NCI-H1930 (cell line): Measurements from ENCODE around the gene CDH13.

Source experiments
- DNase-seq, 2 experiments: peaks; one replicate each; lab custom pipeline; 2025; lab: John Stamatoyannopoulos, UW

Gene CDH13

GRCh38 chr16:82750068-82750467 is 123.3 kb downstream of the CDH13 start:
- no peak for DNase-seq

GRCh38 chr16:82751020-82751419 is 124.3 kb downstream of the CDH13 start:
- no peak for DNase-seq

GRCh38 chr16:82752172-82752571 is 125.4 kb downstream of the CDH13 start:
- DNase-seq: no peak

DNA sequence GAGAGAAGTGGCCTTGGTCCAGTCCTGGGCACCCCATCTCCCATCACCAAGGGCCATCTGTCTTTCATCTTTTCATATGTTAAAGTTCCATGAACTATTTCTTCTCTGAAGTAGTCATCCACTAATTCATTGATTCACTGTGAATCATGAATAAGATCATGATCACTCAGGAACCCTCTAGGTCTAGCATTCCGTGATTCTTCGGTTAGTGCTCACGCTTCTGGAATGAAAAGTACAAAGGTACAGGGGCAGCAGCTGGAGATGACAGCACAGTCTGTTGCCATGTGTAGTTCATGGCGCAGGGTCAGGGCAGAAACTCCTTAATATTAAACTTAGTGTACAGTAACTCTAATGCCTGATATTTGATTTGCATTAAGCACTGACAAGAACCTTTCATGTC is 127.1 kb downstream of the CDH13 start:
- DNase-seq: no peak

GRCh38 chr16:82754716-82755513 is 128.1 kb downstream of the CDH13 start:
- no peak for DNase-seq

GRCh38 chr16:82755570-82756282 is 129.0 kb downstream of the CDH13 start:
- DNase-seq: no peak

DNA sequence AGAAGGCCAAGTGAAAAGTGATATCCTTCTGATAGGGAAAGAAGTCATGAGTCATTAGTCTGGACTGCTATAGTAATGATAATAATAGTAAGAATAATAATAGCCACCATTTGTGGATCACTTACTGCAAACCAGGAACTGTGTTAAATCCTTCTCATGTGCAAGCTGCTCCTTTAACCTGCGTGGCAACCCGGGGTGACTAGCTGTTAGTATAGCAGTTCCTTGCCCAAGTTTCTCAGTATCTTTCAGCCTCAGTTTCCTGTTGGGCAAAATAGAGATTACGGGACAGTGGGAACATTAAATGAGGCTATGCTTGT is 129.5 kb downstream of the CDH13 start:
- DNase-seq: no peak

- DNase-seq: no peak
Observed at GRCh38 chr16:82758406-82758805, 131.6 kb downstream of the CDH13 start.

GRCh38 chr16:82758904-82759303 is 132.1 kb downstream of the CDH13 start:
- DNase-seq: no peak

- no peak for DNase-seq
Observed at GRCh38 chr16:82761236-82761635, 134.5 kb downstream of the CDH13 start.

GRCh38 chr16:82761858-82762257 is 135.1 kb downstream of the CDH13 start:
- no peak for DNase-seq

GRCh38 chr16:82763371-82763770 is 136.6 kb downstream of the CDH13 start:
- DNase-seq: no peak

- DNase-seq: no peak
Observed at GRCh38 chr16:82767198-82767597, 140.4 kb downstream of the CDH13 start.

GRCh38 chr16:82767808-82768207 is 141.0 kb downstream of the CDH13 start:
- DNase-seq: no peak

GRCh38 chr16:82769845-82770244 is 143.1 kb downstream of the CDH13 start:
- DNase-seq: no peak

- DNase-seq: no peak
Observed at GRCh38 chr16:82772215-82772614, 145.4 kb downstream of the CDH13 start.

DNA sequence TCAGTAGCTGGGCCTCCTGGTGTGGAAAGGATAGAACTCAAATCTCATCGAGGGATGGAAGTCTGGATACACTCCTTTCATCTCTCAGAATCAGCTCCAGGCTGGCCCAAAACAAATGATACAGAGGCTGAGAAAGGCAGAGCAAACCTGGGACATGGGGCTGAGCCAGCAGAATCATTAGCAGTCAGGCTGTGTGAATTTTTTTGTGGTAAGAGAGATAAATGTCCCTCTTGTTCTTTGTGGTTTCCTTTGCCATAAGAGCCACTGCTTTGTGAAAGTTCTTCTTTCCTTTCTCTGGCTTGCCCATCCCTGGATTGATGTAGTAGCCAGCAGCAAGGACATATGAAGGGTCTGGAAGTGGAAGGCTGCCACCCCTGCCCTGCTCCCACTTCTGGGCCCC is 146.2 kb downstream of the CDH13 start:
- DNase-seq: no peak

GRCh38 chr16:82776470-82777146 is 149.8 kb downstream of the CDH13 start:
- DNase-seq: no peak

DNA sequence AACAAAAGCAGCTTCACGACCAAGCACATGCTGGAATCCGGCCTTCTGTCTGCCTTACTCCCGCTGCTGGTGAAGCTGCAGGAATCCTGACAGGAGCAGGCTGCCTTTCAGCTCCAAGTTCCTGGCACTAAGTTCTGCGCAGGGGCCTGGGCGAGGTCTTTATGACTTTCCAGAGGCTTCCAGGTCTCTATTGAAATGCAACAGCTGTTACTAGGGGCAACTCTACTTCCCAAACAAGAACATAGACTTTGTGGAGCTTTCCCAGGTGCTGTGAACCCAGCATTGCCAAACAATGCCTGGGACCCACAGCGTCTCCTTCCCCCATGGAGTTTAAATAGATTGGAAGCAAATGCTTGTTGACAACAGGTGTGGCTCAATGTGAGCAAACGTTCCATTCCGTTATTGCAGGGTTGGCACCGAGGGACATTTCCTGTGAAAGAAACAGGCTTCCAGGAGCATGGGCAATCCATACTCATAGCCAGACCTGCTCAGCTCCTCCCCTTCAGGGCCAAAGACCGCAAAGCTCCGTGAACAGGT is 156.0 kb downstream of the CDH13 start:
- no peak for DNase-seq

DNA sequence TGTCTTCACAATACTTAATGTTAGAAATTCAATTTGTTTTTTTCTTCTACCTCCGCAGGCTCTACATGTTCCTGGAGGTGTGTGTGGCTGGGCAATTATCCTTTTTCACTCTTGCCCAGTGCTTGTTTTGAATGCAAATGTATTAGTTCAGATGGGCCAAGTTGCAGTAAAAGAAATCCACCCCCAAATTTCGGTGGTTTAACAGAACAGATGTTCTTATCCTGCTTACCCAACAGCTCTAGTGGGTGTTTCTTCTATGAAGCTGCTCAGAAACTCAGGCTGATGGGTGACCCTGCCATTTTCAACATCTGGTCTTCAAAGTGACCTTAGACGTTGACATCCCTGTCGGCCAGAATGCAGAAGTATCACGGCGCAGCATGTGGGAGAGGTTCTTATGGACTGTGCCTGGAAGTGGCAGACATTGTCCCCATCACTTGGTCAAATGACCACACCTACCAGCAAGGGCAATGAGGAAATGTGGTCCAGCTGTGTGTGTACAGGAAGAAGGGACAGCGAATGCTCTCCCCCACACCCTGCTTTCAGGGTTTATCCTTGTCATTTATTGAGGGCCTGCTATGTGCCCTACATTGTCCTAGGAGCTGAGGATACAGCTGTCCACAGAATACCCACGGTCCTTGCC is 157.3 kb downstream of the CDH13 start:
- DNase-seq: no peak

- DNase-seq: no peak
Observed at GRCh38 chr16:82784573-82784968, 157.8 kb downstream of the CDH13 start.

- DNase-seq: no peak
Observed at GRCh38 chr16:82788225-82788624, 161.5 kb downstream of the CDH13 start.
